Thymus (tissue), 11 donors: Measurements from ENCODE around the gene NXN. TPM values are rescaled to one million over a fixed set of nuclear protein-coding genes. Genes with fewer than 3 reads are reported as not detected.

Experiments
- DNase-seq, 9 donors: peaks; one replicate each; pipeline ENCODE4 v3.0.0-alpha.2; 2013; ENCODE audit warnings: low spot score in 9 of 9, low read depth in 6 of 9, missing footprints in 1 of 9
- H3K27ac ChIP-seq, 2 donors: one replicate each; pipeline ENCODE4 v1.5.1; 2013; ENCODE audit warnings: control low read depth in 1 of 2, low read depth in 1 of 2, low read length in 1 of 2, mild to moderate bottlenecking in 1 of 2, moderate library complexity in 1 of 2
- H3K27me3 ChIP-seq, 2 donors: one replicate each; pipeline ENCODE4 v1.5.1; 2013; ENCODE audit warnings: low read length in 1 of 2; ENCODE audit not compliant: control insufficient read depth in 2 of 2, insufficient read depth in 1 of 2
- H3K36me3 ChIP-seq, 2 donors: one replicate each; pipeline ENCODE4 v1.5.1; 2013; ENCODE audit warnings: low read length in 1 of 2, mild to moderate bottlenecking in 1 of 2, moderate library complexity in 1 of 2; ENCODE audit not compliant: control insufficient read depth in 2 of 2, insufficient read depth in 2 of 2
- H3K4me1 ChIP-seq, 2 donors: one replicate each; pipeline ENCODE4 v1.5.1; 2013; ENCODE audit warnings: low read length in 2 of 2; ENCODE audit not compliant: control insufficient read depth in 2 of 2, insufficient read depth in 2 of 2
- H3K4me3 ChIP-seq, 2 donors: one replicate each; pipeline ENCODE4 v1.5.1; 2013; ENCODE audit warnings: low read length in 2 of 2, control low read depth in 1 of 2, mild to moderate bottlenecking in 1 of 2
- H3K9me3 ChIP-seq, 2 donors: one replicate each; pipeline ENCODE4 v1.5.1; 2013; ENCODE audit warnings: low read length in 1 of 2, mild to moderate bottlenecking in 1 of 2; ENCODE audit not compliant: control insufficient read depth in 2 of 2, insufficient read depth in 1 of 2
- WGBS: extraction: QIAGEN DNeasy Blood & Tissue Kit; methylation state at CpG from one replicate; pipeline ENCODE4 v1.1.7; 2013; 5-methylcytosine and 5-hydroxymethylcytosine counted together
- polyA plus RNA-seq: library from polyadenylated mRNA; stranded (reverse); fragments of 200-250 nt; gene quantifications from one replicate; pipeline ENCODE4 v1.2.3, GENCODE V29; 2013
- total RNA-seq: library from RNA; stranded (reverse); fragments of 120-200 nt; gene quantifications from one replicate; pipeline ENCODE4 v1.2.4, GENCODE V29; 2013
- donor health status: healthy.

NXN gene
- total and polyA plus RNA-seq, 2 donors = 16.8 to 25.7 TPM

- H3K9me3 ChIP-seq = peaks cover 0 to 5% of the 10 kb centered on the region in 2 donors
- H3K36me3 ChIP-seq = no peaks in the 10 kb centered on the region
- WGBS = 63% methylated on average over 14 of the region's 14 CpGs
- no peak overlapping the region for H3K27ac ChIP-seq
- no peak overlapping the region for H3K4me3 ChIP-seq
- no peak for DNase-seq
- no peaks in the 10 kb centered on the region for H3K27me3 ChIP-seq
- H3K4me1 ChIP-seq = no peaks in the 10 kb centered on the region
Observed at GRCh38 chr17:944266-944826, 35.2 kb downstream of the NXN start.

GRCh38 chr17:935485-935884 lies 44.1 kb downstream of the NXN start:
- H3K9me3 ChIP-seq = no peaks in the 10 kb centered on the region
- DNase-seq = no peak
- no peaks in the 10 kb centered on the region for H3K36me3 ChIP-seq
- no peak overlapping the region for H3K27ac ChIP-seq
- no peak overlapping the region for H3K4me3 ChIP-seq
- no peaks in the 10 kb centered on the region for H3K27me3 ChIP-seq
- WGBS = 95% methylated on average over 11 of the region's 11 CpGs
- peaks cover 0 to 8% of the 10 kb centered on the region in 2 donors for H3K4me1 ChIP-seq

GRCh38 chr17:933312-934073 lies 46.1 kb downstream of the NXN start:
- peak overlapping the region; percentile 6 to 69 for H3K27ac ChIP-seq
- no peaks in the 10 kb centered on the region for H3K36me3 ChIP-seq
- DNase-seq = no peak
- 62% methylated on average over 15 of the region's 15 CpGs for WGBS
- H3K27me3 ChIP-seq = no peaks in the 10 kb centered on the region
- no peak overlapping the region for H3K4me3 ChIP-seq
- H3K4me1 ChIP-seq = peaks cover 0 to 8% of the 10 kb centered on the region in 2 donors
- H3K9me3 ChIP-seq = no peaks in the 10 kb centered on the region

- 84% methylated on average over 9 of the region's 9 CpGs for WGBS
Observed at GRCh38 chr17:930258-930657, 49.3 kb downstream of the NXN start.

GRCh38 chr17:929586-929985 lies 50.0 kb downstream of the NXN start:
- H3K27ac ChIP-seq = no peak overlapping the region
- no peak for DNase-seq
- no peaks in the 10 kb centered on the region for H3K9me3 ChIP-seq
- H3K36me3 ChIP-seq = no peaks in the 10 kb centered on the region
- H3K4me3 ChIP-seq = no peak overlapping the region
- 92% methylated on average over 8 of the region's 8 CpGs for whole genome bisulfite sequencing
- H3K4me1 ChIP-seq = peaks cover 0 to 11% of the 10 kb centered on the region in 2 donors
- no peaks in the 10 kb centered on the region for H3K27me3 ChIP-seq

More at GRCh38 chr17:930258-930657, 49.3 kb downstream of the NXN start:
- H3K9me3 ChIP-seq = no peaks in the 10 kb centered on the region
- H3K27me3 ChIP-seq = no peaks in the 10 kb centered on the region
- H3K27ac ChIP-seq = peak overlapping the region in 1 of 2 donors; percentile 11
- H3K4me3 ChIP-seq = no peak overlapping the region
- no peak for DNase-seq
- peaks cover 0 to 11% of the 10 kb centered on the region in 2 donors for H3K4me1 ChIP-seq
- H3K36me3 ChIP-seq = no peaks in the 10 kb centered on the region

GRCh38 chr17:927611-928461 lies 51.7 kb downstream of the NXN start:
- 76% methylated on average over 17 of the region's 17 CpGs for WGBS
- no peak for DNase-seq
- no peaks in the 10 kb centered on the region for H3K27me3 ChIP-seq
- no peak overlapping the region for H3K4me3 ChIP-seq
- no peaks in the 10 kb centered on the region for H3K36me3 ChIP-seq
- no peaks in the 10 kb centered on the region for H3K9me3 ChIP-seq
- peaks cover 0 to 9% of the 10 kb centered on the region in 2 donors for H3K4me1 ChIP-seq
- peak overlapping the region; percentile 30 to 76 for H3K27ac ChIP-seq

- H3K9me3 ChIP-seq = no peaks in the 10 kb centered on the region
- WGBS = 89% methylated on average over 6 of the region's 6 CpGs
- H3K36me3 ChIP-seq = no peaks in the 10 kb centered on the region
- no peak for DNase-seq
- H3K27me3 ChIP-seq = no peaks in the 10 kb centered on the region
- H3K4me3 ChIP-seq = no peak overlapping the region
- peaks cover 0 to 4% of the 10 kb centered on the region in 2 donors for H3K4me1 ChIP-seq
- H3K27ac ChIP-seq = peak overlapping the region; percentile 54 to 78
Observed at GRCh38 chr17:925817-926216, 53.8 kb downstream of the NXN start.

- Histone ChIP-seq H3K27ac (peak overlapping the region; percentile 3 to 78), H3K4me1 (peaks cover 0 to 4% of the 10 kb centered on the region in 2 donors), H3K36me3 (no peaks in the 10 kb centered on the region), H3K27me3 (no peaks in the 10 kb centered on the region), H3K4me3 (no peak overlapping the region), H3K9me3 (no peaks in the 10 kb centered on the region)
- DNase-seq = no peak
- WGBS = 74% methylated on average over 15 of the region's 15 CpGs
Observed at GRCh38 chr17:924711-925475, 54.7 kb downstream of the NXN start.
